Heart right ventricle (tissue), 16 donors: ENCODE data around the gene ATG14. TPM values are rescaled to one million over a fixed set of nuclear protein-coding genes. Genes with fewer than 3 reads are reported as not detected.

Source experiments
- ATAC-seq, 8 donors: fragments of 200-7000 bp; cut with Tn5 transposase; one replicate each; pipeline ENCODE4 v1.9.1; 2020; ENCODE audit warnings: mild to moderate bottlenecking in 8 of 8, moderate library complexity in 8 of 8, moderate number of reproducible peaks in 1 of 8
- DNase-seq, 2 donors: peaks; one replicate each; pipeline ENCODE4 v3.0.0-alpha.2; 2020
- H3K27ac ChIP-seq, 10 donors: fragments of 200-600 bp; sonication (generic) in 2 of 10; one replicate each; pipeline versions ENCODE4 v1.5.0 to v1.8.0; 2020 to 2022; ENCODE audit warnings: mild to moderate bottlenecking in 3 of 10
- H3K27me3 ChIP-seq, 7 donors: fragments of 200-600 bp; one replicate each; pipeline ENCODE4 v1.8.0; 2021 to 2022; ENCODE audit warnings: mild to moderate bottlenecking in 2 of 7
- H3K36me3 ChIP-seq, 9 donors: fragments of 200-600 bp; sonication (generic) in 1 of 9; one replicate each; pipeline versions ENCODE4 v1.5.0 to v1.8.0; 2020 to 2022; ENCODE audit warnings: mild to moderate bottlenecking in 2 of 9
- H3K4me1 ChIP-seq, 9 donors: fragments of 200-600 bp; sonication (generic) in 1 of 9; one replicate each; pipeline versions ENCODE4 v1.5.0 to v1.8.0; 2020 to 2022; ENCODE audit warnings: mild to moderate bottlenecking in 4 of 9
- H3K4me3 ChIP-seq, 10 donors: fragments of 200-600 bp; sonication (generic) in 2 of 10; one replicate each; pipeline versions ENCODE4 v1.5.0 to v1.8.0; 2020 to 2022; ENCODE audit warnings: mild to moderate bottlenecking in 7 of 10, moderate library complexity in 2 of 10
- H3K9me3 ChIP-seq, 11 donors: fragments of 200-600 bp in 10 of 11; sonication (generic) in 2 of 11; one replicate each; pipeline versions ENCODE4 v1.5.0 to v1.8.0; 2013 to 2022; ENCODE audit warnings: mild to moderate bottlenecking in 2 of 11, control low read depth in 1 of 11, moderate library complexity in 1 of 11
- CTCF ChIP-seq, 9 donors: fragments of 200-600 bp; sonication (generic) in 2 of 9; IDR thresholded peaks; one replicate each; pipeline versions ENCODE4 v1.5.0 to v1.8.0; 2021 to 2022; ENCODE audit warnings: antibody characterized with exemption in 9 of 9, mild to moderate bottlenecking in 5 of 9, moderate library complexity in 1 of 9
- WGBS, 2 donors: extraction: QIAGEN DNeasy Blood & Tissue Kit; methylation state at CpG; one replicate each; pipeline ENCODE4 v1.1.7; 2013; ENCODE audit warnings: inconsistent platforms in 1 of 2; 5-methylcytosine and 5-hydroxymethylcytosine counted together
- intact Hi-C, 10 donors: fragments of 100-400 bp; cut with DNase I; formaldehyde crosslinking; loops; one replicate each; pipeline versions ENCODE4 v1.11.1 to v1.14.2; 2022
- polyA plus RNA-seq, 2 donors: library from polyadenylated mRNA; stranded (reverse); fragments of 200-250 nt; gene quantifications; one replicate each; pipeline ENCODE4 v1.2.3, GENCODE V29; 2013
- total RNA-seq, 10 donors: library from RNA; stranded (reverse); fragmentation: NEBNext Ultra II Directional in 3 of 10; extraction: Animal tissue kit (Norgen Biotek cat#: 25700) in 3 of 10; gene quantifications; one replicate each; pipeline versions ENCODE4 v1.2.1 to v1.2.4, GENCODE V29; 2021 to 2023
- donor health status: Arrhythmogenic right ventricular cardiomyopathy.
- donor health status: ischemic (EF 13 %, LVEDD 7.1; RV severe dilation, severe dysfunction).
- donor health status: healthy with polysubstance abuse.
- donor health status: DM: no; HTN: yes; CAD: no.
- donor health status: DM: no; HTN: no; CAD: no.
- donor health status: ischemic (EF 25% LVEDD 6.9; RV normal size, moderate dysfunction).
- donor health status: ischemic (EF 25% LVEDD 5.7; RV mildly dilated, moderate dysfunction).
- donor health status: healthy.
- donor health status: DM: yes; HTN: yes; CAD: no.
- donor health status: Ischemic cardiomyopathy.
- donor health status: ischemic (EF 35%, LVEDD 5.7; RV mildly dilated, moderate dysfunction).
- donor health status: nonischemic (EF 11% LVEDD 7.7; RV severe dilation, severe dysfunction).
- donor health status: DM: yes; HTN: yes; CAD: no.
- donor health status: PGD.
- donor health status: ischemic (EF 29% LVEDD 5.4; RV normal size, mild dysfunction).
- donor health status: nonischemic (EF 23%, LVEDD 6.1; RV moderate dilation, normal function).

The ATG14 gene
- total and polyA plus RNA-seq, 12 donors, result 3.5 to 21.9 (median 15.3) TPM

GRCh38 chr14:55438066-55438683 lies 26.5 kb upstream of the ATG14 start:
- no peaks in the 10 kb centered on the region for H3K36me3 ChIP-seq
- H3K27me3 ChIP-seq, result peaks cover 0 to 26% (median 5%) of the 10 kb centered on the region in 7 donors
- WGBS, 2 donors, result 48 to 49% methylated on average over 10 of the region's 10 CpGs
- H3K27ac ChIP-seq, result no peak overlapping the region
- H3K4me1 ChIP-seq, result peaks cover 0 to 9% (median 0%) of the 10 kb centered on the region in 9 donors
- no peak overlapping the region for H3K4me3 ChIP-seq
- ATAC-seq (peak in 5 of 8 donors; percentile 25 to 63 (median 52)), DNase-seq (peak in 1 of 2 donors; percentile 20)
- intact Hi-C loops, result loop anchor here in 5 of 10 donors (5.0 to 10.0 kb wide), 4 partner anchors 223 to 1039 kb away; no protein-coding TSS in a partner anchor
- no peaks in the 10 kb centered on the region for H3K9me3 ChIP-seq
- TF ChIP-seq CTCF (IDR thresholded peaks at IDR 0.05), result peak in 8 of 9 donors; percentile 23 to 67 (median 55)

GRCh38 chr14:55436931-55437330 lies 25.3 kb upstream of the ATG14 start:
- peaks cover 0 to 9% (median 0%) of the 10 kb centered on the region in 9 donors for H3K4me1 ChIP-seq
- peaks cover 0 to 26% (median 5%) of the 10 kb centered on the region in 7 donors for H3K27me3 ChIP-seq
- no peak for ATAC-seq
- H3K9me3 ChIP-seq, result no peaks in the 10 kb centered on the region
- intact Hi-C loops, result loop anchor here in 5 of 10 donors (5.0 to 10.0 kb wide), 4 partner anchors 222 to 1040 kb away; no protein-coding TSS in a partner anchor
- no peak for DNase-seq
- TF ChIP-seq CTCF (IDR thresholded peaks at IDR 0.05), result no peak
- no peak overlapping the region for H3K4me3 ChIP-seq
- WGBS, 2 donors, result 82 to 85% methylated on average over 4 of the region's 4 CpGs
- no peak overlapping the region for H3K27ac ChIP-seq
- no peaks in the 10 kb centered on the region for H3K36me3 ChIP-seq

DNA sequence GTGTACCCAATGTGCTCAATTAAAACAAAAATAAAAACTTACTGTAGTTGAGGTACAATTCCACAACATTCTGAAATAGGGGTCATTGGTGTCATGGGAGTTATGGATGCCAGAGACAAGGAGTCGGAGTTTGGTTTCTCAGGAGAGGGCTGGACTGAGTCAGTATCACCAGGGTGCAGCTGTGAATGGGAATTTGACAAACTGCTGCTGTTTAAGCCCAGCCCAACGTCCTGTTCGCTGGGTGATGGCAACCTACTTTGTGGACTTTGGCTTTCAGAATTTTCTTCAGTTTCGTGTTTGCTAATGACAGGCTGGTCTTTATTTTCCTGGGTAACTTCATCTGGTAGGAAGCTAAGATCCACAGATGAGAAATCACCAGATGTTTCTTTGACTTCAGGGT lies 24.9 kb upstream of the ATG14 start:
- no peak for TF ChIP-seq CTCF (IDR thresholded peaks at IDR 0.05)
- Histone ChIP-seq H3K4me3 (no peak overlapping the region), H3K27ac (no peak overlapping the region), H3K27me3 (peaks cover 0 to 26% (median 5%) of the 10 kb centered on the region in 7 donors), H3K36me3 (no peaks in the 10 kb centered on the region), H3K4me1 (peaks cover 0 to 9% (median 0%) of the 10 kb centered on the region in 9 donors), H3K9me3 (no peaks in the 10 kb centered on the region)
- ATAC-seq, result no peak
- 48 to 67% methylated on average over 4 of the region's 4 CpGs for WGBS, 2 donors
- intact Hi-C loops, result loop anchor here in 5 of 10 donors (5.0 to 10.0 kb wide), 4 partner anchors 222 to 1041 kb away; no protein-coding TSS in a partner anchor
- DNase-seq, result no peak

DNA sequence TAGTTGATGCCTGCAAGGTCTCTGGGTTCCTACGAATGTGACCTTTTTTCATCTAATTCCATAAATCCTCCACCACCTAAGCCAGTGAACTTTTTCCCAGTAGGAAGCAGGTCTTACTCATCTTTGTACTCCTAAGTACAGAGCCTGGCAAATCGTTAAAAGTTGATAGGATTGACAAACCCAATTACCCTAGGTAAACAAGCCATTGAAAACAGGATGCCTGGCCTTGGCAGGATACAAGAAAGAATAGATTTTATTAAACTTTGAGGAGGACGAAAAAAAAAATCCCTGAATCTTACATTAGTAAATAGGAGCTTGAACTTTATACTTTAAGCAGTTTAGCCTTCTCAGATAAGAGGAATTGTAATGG lies 23.2 kb upstream of the ATG14 start:
- peaks cover 0 to 5% (median 0%) of the 10 kb centered on the region in 9 donors for H3K4me1 ChIP-seq
- intact Hi-C loops, result loop anchor here in 7 of 10 donors (5.0 to 10.0 kb wide), 7 partner anchors 162 to 1043 kb away; partner anchors contain the start of gene FBXO34 (in 1 of the 7)
- ATAC-seq (no peak), DNase-seq (no peak)
- H3K4me3 ChIP-seq, result no peak overlapping the region
- H3K27me3 ChIP-seq, result peaks cover 0 to 17% (median 0%) of the 10 kb centered on the region in 7 donors
- 52 to 61% methylated on average over 3 of the region's 3 CpGs for WGBS, 2 donors
- TF ChIP-seq CTCF (IDR thresholded peaks at IDR 0.05), result no peak
- H3K9me3 ChIP-seq, result no peaks in the 10 kb centered on the region
- no peak overlapping the region for H3K27ac ChIP-seq
- H3K36me3 ChIP-seq, result no peaks in the 10 kb centered on the region
